T follicular helper cell (primary cell): Measurements from ENCODE around the gene IGSF6.
"Not testable (repeated sequence)": the region's sequence is repeated elsewhere in the genome, so short reads cannot be mapped to it uniquely, and the experiment has no call there.

Experiments used
- DNase-seq: peaks from one replicate; pipeline ENCODE4 v3.0.0-alpha.2; 2020; ENCODE audit warnings: low read depth

IGSF6 gene

DNA sequence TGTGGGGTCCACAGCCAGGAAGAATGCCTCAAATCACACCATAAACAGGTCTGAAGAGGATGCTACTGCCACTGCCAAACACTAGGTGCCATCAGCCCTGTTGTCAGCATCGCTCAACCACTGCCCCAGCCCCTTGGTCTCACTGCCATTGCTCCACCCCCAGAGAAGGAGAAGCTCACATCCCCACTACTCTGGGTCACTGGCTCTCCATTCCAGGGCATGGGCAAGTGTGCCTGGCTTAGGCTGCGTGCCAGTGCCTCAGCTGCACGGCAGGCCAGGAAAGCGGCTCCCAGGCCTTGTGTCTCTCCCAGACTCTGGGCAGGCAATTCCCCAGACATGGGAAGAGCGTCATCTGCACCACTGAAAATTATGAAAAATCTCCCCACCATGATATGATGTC lies 1.2 kb upstream of the IGSF6 start:
- no peak for DNase-seq

DNA sequence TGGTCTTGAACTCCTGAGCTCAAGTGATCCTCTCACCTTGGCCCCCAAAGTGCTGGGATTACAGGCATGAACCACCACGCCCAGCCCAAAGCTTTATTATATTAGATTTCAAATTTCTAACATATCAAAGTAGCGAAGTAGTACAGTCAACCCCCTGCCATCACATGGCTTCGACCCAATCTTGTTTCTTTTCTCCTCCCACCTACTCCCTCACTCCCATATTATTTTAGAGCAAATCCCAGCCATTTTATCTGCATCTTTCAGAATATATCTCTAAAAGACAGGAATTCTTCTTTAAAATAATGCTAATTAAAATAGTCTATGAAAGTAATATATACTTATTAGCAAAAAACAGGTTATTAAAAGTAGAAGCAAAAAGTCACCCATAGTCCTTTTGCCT lies 893 bp downstream of the IGSF6 start:
- DNase-seq, result no peak

GRCh38 chr16:21650521-21650920 lies 1.9 kb downstream of the IGSF6 start:
- no peak for DNase-seq

DNA sequence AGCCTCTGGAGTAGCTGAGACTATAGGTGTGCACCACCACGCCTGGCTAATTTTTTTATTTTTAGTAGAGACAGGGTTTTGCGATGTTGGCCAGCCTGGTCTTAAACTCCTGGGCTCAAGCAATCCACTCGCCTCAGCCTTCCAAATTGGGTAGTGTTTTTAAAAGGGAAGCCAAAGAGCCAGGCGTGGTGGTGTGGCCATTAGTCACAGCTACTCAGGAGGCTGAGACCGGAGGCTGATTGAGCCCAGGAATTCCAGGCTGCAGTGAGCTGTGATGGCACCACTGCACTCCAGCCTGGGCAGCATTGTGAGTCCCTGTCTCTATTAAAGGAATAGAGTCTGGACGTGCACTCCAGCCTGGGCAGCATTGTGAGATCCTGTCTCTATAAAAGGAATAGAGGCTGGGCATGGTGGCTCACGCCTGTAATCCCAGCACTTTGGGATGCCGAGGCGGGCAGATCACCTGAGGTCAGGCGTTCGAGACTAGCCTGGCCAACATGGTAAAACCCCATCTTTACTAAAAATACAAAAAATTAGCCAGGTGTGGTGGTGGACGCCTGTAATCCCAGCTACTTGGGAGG lies 2.5 kb downstream of the IGSF6 start:
- not testable (repeated sequence) for DNase-seq

- DNase-seq, result no peak
These were observed 4.7 kb downstream of the IGSF6 start for GRCh38 chr16:21647562-21648164.

DNA sequence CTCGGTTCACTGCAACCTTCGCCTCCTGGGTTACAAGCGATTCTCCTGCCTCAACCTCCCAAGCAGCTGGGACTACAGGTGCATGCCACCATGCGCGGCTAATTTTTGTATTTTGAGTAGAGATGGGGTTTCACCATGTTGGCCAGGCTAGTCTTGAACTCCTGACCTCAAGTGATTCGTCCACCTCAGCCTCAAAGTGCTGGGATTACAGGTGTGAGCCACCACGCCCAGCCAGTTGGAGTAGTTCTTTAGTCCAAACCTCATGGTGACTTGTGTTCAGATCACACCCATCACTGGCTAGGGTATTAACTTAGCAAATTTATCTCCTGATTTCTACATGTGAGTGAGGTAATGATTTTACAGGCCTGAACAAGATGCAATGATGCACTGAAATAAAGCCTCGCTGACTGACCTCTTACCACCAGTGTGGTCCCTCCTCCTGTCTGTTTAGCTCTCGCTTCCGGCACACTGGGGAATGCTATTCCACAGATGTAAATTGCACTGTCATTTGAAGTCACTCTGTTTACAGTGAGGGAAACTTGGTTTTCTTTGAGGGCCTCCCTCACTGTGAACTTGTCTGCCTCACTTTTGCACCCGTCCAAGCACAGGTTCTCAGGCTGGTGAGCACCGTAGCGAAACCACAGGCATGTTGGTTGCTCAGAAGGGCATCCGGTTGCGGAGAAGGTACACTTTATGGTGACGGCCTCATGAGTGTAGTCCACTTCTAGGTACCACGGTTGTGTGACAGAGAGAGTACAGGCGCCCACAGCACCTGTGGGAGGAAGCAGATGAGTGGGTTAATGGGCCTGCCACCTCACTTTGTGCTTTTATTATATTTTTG lies 5.5 kb downstream of the IGSF6 start:
- peak; percentile 38 for DNase-seq

GRCh38 chr16:21646091-21646490 lies 6.3 kb downstream of the IGSF6 start:
- no peak for DNase-seq

DNA sequence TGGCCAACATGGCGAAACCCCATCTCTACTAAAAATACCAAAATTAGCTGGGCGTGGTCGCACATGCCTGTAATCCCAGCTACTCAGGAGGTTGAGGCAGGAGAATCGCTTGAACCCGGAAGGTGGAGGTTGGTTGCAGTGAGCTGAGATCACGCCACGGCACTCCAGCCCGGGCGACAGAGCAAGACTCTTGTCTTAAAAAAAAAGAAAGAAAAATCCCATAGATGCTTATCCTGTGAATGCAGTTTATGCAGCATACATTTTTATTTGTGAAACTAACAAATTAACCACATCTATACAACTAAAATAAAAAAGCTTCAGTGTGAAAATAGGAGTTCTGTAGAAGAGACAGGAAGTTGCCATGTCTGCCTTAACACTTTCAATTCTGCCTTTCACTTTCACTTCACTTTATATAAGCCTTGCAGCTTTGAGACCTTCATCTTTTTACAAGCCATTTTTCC lies 7.1 kb downstream of the IGSF6 start:
- DNase-seq, result no peak

DNA sequence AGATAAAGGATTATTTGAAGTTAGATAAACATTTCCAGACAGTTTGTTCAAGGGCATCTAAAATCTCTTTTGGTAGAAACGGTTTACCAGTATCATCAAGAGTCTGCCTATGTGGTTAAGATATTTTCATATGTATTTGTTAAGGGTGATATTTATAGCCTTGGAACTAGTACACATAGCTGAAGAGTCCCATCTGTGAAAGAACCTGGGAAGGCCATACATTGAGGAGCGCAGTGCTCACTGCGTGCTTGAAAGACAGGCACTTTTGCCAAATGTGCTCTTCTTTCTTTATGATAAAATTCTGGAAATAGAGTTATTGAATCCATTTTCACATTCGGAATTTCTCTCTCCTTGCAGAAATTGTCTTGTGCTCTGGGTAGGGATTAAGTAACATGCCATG lies 7.7 kb downstream of the IGSF6 start:
- DNase-seq, result no peak

GRCh38 chr16:21643785-21644184 lies 8.6 kb downstream of the IGSF6 start:
- DNase-seq, result no peak

DNA sequence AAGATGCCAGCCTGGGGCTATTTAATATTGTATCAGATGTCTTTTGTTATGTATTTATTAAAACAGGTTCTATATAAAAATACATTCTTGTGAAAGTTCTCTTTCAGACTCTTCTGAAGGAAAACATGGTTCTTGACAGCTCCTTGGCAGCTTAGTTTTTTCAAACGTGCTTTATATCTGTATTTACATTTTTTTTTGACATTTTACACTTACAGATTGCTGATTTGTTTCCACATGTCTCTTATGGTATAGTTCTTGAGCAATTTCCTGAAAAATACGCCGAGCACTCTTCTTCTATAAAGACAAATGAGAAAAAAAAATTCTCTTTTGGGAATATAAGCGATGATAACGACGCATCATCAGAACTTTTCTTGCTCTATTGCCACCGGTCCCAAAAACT lies 9.5 kb downstream of the IGSF6 start:
- no peak for DNase-seq

- DNase-seq, result no peak
These were observed 10.5 kb downstream of the IGSF6 start for GRCh38 chr16:21641916-21642315.

DNA sequence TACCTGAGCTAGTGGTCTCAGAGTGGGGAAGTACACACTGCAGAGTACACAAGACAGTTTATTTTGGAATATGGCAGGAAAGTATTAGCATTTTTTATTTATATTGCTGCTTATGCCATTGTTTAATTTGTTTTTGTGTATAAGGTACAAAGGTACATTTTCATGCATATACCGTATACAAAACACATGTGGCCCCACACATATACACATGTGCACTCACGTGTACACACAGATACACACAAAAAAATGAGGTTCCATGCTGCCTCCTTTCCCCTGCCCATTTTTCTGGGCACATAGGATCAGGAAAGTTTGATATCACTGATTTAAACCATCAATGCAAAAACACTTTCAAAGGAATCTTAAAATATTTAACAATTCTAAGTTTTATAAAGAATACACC lies 12.9 kb downstream of the IGSF6 start:
- no peak for DNase-seq

DNA sequence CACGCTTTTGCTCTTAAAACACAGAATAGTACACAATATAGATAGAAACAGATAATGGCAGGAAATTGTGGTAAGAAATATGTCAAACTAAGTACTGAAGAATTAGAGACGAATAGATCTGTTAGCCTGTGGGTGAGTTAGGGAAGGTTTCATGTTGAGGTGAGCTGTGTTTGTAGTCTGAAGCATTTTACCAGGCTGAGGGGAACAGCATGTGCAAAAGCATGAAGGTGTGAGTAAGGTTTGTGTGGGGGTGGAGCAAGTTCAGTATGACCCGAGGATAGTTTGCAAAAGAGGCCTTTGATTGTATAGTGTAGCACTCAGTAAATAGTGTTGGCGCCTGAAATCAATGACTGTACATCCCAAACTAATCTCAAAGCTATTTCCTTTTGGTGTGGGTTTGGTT lies 13.8 kb downstream of the IGSF6 start:
- no peak for DNase-seq

- no peak for DNase-seq
These were observed 15.1 kb downstream of the IGSF6 start for GRCh38 chr16:21637032-21637968.

DNA sequence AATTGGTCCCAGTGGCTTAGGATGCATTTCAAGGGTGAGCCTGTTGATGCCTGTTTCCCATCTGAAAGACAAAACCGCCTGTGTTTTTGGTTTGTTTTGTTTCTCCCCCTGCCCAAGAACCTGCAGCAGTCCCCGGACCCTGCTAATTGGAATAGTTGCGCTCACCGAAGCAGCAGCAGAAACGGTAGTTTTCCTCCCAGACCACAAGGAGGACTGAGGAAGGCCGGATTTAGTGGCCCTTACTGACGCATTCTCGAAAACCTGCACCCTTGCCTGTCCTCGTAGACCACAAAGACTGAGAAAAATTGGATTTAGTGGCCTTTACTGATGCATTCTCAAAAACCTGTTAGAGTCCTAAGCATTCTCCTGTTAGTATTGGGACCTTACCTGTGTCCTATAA lies 16.7 kb downstream of the IGSF6 start:
- DNase-seq, result not testable (repeated sequence)

DNA sequence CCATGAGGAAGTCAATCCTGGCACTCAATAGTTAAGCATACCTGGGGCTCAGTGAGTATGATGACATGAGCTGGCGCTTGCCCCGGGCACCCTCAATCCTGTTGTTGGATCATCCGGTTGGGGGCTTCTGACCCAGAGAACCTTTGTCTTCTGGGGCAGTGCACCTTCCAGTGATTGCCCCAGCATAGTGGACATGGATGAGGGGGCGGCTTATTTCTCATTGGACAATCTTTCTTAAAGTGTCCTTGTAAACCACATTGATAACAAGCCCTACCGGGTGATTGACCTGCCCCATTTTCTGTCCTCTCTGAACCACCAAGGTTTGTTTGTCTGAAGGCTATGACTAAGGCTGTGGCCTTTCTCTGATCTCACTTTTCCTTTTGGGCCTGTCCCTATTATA lies 18.2 kb downstream of the IGSF6 start:
- DNase-seq, result no peak

DNA sequence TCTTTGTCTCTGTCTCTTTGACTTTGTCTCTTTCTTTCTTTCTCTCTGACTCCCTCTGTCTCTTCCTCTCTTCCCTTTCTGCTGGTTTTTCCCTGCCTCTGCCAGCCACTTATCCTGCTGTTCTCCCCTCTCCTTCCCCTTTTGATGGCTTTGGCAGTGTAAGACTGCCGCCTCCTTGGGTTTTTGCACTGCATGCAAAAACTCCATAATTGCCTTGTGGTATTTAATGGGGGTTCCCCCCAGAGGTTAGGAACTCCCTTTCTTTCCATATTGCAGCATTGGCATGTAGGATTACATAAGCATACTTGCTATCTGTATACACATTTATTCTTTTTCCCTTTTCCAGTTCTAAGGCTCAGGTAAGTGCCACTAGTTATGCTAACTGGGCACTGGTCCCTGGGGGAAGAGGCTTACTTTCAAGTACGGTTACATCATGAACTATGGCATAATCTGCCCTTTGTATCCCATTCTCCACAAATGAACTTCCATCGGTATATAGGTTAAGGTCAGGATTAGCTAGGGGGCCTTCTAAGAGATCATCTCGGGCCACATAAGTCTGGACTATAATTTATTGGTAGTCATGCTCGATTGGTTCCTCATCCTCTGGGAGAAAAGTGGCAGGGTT lies 20.3 kb downstream of the IGSF6 start:
- DNase-seq, result not testable (repeated sequence)

DNA sequence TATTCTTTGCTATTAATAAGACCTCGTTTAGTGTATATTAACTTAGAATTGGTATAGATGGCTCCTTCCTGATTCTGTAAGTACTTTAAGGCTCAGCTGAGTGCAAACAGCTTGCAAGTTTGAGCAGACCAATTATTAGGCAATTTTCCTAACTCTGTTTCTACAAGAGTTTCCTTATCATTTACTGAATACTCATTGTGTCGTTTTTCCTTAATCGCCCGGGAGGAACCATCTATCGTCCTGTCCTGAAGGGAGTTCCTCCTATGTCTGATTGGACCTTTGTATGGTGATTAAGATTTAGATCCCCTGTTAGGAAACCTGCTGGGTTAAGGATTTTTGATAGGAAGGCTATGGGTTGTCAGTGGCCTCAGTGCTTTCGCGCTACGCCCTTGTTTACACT lies 21.0 kb downstream of the IGSF6 start:
- not testable (repeated sequence) for DNase-seq

DNA sequence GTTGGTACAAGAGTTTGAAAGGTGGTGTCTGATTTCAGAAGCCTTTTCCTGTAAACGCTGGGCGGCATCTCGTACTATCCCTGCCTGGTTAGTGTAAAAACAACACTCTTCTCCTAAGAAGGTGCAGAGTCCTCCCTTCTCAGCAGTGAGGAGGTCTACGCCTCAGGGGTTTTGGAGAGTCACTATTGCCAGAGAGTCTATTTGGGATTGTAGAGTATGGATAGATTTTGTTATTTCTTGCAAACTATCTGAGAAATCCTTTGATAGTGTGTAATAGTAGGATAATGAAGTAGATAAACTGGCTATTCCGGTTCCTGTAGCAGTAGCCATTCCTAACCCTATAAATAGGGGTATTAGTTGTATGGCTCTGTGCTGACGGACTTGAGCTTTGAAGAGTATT lies 21.5 kb downstream of the IGSF6 start:
- DNase-seq, result not testable (repeated sequence)
